Esophagus squamous epithelium (tissue), 4 donors: ENCODE measurements around the gene PAPOLA.

Experiments
- CTCF ChIP-seq, 6 experiments: fragments of 450-650 bp in 4 of 6; fragments of 200-600 bp in 2 of 6; sonication (generic) in 2 of 6; IDR thresholded peaks; one replicate each; pipeline ENCODE4 v1.5.1; 2016 to 2019; ENCODE audit warnings: antibody characterized with exemption in 6 of 6, mild to moderate bottlenecking in 4 of 6, moderate library complexity in 4 of 6
- POLR2A ChIP-seq, 4 donors: fragments of 450-650 bp; IDR thresholded peaks; one replicate each; pipeline ENCODE4 v1.6.1; 2017; ENCODE audit warnings: antibody characterized with exemption in 4 of 4, mild to moderate bottlenecking in 4 of 4, moderate library complexity in 3 of 4

GRCh38 chr14:96538097-96538989, 36.2 kb downstream of the PAPOLA start:
- TF ChIP-seq CTCF (IDR thresholded peaks at IDR 0.05) (no peak), POLR2A (IDR thresholded peaks at IDR 0.05) (no peak)
